ENCODE measurements around the gene BPTF.
"Not testable (repeated sequence)": the region's sequence is repeated elsewhere in the genome, so short reads cannot be mapped to it uniquely, and the experiment has no call there.

The BPTF gene

DNA sequence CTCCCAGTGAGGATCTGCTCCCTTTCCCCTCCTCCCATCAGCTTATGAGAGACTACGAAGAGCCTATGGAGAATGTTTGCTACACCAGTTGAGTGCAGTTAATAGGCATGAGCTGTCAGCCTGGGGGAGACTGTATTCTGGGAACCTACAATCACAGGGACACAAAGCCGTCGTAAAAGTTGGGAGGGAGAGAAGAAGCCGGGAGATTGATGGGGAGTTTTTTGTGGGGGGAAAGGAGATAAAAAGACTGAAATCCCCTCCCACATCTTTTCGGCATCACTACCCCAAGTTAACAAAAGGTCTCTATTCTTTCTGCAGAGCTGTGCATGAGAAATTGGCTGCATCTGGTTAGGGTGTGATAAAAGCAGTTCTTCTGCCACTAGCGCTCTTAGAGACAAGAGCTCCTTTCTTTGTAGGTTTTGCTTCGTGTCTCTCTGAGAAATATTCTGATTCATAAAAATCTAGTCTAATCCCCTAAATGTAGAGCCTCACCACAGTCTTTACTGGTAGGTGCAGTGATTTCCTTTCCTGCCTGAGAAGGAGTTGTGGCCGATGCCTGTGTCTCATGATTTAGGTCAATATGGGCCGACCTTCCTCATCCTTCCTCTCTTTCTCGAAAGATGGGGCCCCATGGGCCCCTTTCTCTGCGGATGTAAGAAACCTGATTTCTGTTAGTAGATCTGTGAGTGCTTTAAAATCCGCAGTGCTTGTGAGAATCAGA lies 77.4 kb downstream of the BPTF start:
- no peak for DNase-seq

DNA sequence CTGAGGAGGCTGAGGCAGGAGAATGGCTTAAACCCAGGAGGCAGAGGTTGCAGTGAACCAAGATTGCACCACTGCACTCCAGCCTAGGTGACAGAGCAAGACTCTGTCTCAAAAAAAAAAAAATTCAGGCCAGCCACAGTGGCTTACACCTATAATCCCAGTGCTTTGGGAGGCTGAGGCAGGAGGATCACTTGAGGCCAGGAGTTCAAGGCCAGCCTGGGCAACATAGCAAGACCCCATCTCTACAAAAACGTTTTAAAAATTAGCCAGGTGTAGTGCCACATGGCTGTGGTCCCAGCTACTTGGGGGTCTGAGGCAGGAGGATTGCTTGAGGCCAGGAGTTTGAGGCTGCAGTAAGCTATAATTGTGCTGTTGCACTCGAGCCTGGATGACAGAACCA lies 80.0 kb downstream of the BPTF start:
- DNase-seq: not testable (repeated sequence)

DNA sequence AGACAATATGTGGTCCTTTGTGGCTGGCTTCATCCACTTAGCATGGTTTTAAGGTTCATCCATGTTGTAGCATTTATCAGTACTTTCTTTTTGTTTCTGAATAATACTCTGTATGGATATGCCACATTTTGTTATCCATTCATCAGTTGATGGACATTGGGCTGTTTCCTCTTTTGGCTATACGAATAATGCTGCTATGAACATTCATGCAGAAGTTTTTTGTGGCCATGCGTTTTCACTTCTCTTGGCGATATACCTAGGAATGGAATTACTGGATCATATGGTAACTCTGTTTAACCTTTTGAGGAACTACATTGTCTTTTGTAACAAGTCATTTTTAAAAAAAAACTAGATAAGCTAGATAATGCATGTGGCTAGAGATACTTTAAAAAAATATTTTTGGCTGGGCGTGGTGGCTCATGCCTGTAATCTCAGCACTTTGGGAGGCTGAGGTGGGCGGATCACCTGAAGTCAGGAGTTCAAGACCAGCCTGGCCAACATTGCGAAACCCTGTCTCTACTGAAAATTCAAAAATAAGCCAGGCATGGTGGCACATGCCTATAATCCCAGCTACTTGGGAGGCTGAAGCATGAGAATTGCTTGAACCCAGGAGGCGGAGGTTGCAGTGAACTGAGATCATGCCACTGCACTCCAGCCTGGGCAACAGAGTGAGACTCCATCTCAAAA lies 85.0 kb downstream of the BPTF start:
- not testable (repeated sequence) for DNase-seq

DNA sequence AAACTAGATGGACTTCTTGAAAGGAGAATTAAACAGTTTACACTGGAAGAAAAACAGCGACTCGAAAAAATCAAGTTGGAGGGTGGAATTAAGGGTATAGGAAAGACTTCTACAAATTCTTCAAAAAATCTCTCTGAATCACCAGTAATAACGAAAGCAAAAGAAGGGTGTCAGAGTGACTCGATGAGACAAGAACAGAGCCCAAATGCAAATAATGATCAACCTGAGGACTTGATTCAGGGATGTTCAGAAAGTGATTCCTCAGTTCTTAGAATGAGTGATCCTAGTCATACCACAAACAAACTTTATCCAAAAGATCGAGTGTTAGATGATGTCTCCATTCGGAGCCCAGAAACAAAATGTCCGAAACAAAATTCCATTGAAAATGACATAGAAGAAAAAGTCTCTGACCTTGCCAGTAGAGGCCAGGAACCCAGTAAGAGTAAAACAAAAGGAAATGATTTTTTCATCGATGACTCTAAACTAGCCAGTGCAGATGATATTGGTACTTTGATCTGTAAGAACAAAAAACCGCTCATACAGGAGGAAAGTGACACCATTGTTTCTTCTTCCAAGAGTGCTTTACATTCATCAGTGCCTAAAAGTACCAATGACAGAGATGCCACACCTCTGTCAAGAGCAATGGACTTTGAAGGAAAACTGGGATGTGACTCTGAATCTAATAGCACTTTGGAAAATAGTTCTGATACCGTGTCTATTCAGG lies 85.9 kb downstream of the BPTF start:
- no peak for DNase-seq

DNA sequence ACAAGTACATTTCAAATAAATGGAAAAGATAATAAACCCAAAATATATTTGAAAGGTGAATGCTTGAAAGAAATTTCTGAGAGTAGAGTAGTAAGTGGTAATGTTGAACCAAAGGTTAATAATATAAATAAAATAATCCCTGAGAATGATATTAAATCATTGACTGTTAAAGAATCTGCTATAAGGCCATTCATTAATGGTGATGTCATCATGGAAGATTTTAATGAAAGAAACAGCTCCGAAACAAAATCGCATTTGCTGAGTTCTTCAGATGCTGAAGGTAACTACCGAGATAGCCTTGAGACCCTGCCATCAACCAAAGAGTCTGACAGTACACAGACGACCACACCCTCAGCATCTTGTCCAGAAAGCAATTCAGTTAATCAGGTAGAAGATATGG lies 86.8 kb downstream of the BPTF start:
- no peak for DNase-seq

DNA sequence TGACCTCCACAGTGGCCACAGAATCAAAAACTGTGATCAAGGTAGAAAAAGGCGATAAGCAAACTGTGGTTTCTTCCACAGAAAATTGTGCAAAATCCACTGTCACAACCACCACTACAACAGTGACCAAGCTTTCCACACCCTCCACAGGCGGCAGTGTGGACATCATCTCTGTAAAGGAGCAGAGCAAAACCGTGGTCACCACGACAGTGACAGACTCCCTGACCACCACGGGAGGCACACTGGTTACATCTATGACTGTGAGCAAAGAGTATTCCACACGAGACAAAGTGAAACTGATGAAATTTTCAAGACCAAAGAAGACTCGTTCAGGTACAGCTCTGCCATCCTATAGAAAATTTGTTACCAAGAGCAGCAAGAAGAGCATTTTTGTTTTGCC lies 87.4 kb downstream of the BPTF start:
- no peak for DNase-seq

DNA sequence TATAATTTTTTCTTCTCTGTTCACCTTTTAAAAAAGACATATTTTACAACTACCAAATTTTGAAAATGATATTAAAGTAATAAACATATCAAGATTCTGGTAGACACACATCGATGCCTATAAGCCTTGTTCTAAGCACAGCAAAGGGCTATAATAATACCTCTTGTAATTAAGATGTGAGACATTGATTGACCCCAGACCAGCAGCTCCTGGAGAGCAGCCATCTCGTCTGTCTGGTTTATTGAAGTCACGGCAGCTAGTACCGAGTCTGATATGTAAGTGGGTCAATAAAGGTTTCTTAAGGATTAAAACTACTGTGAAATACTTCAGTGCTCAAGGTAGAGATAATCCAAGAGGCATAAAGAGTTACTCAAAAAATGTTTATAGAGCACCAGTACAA lies 94.9 kb downstream of the BPTF start:
- DNase-seq: no peak

DNA sequence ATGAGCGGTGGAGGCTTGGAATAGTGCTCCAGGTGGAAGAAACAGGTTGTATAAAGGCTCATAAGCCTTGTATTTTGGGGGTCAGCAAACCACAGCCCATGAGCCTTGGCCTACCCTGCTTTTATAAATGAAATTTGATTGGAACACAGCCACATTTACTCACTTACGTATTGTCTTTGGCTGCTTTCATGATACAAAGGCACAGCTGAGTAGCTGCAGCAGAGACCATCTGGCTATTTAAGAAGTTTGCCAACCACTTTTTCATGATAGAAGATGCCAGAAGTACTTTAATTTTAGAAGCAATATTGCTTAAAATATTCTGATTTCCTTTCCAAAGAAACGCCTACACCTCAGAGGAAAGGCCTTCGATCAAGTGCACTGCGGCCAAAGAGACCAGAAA lies 97.2 kb downstream of the BPTF start:
- DNase-seq: no peak

DNA sequence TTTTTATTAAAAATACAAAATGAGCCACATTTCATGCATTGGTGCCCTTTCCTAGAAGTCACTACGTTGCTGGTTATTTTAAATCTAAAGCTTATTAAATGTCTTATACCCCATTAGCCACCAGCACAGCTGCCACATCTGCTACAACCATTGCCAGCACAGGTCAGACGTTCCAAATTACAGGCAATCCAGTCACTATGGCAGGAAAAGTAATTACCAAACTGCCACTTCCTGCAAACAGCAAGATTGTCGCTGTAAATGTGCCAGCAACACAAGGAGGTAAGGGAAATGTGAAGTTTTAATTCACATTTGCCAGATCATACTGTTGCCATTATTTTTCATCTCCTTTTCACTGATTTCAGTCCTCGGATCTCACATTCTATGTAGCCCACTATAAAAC lies 103.5 kb downstream of the BPTF start:
- DNase-seq: not testable (repeated sequence)

DNA sequence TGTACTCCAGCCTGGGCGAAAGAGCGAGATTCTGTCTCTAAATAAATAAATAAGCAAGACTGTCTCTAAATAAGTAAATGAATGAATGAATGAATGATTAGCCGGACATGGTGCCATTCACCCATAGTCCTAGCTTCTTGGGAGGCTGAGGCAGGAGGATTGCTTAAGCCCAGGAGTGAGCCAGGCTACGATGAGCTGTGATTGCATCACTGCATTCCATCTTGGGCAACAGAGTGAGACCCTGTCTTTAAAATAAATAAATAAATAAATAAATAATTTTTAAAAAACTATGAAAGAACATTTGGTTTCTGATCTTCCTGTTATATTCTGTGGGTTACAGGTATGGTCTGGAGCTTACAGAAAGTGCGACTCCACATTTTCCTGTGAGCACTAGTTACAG lies 105.9 kb downstream of the BPTF start:
- no peak for DNase-seq

DNA sequence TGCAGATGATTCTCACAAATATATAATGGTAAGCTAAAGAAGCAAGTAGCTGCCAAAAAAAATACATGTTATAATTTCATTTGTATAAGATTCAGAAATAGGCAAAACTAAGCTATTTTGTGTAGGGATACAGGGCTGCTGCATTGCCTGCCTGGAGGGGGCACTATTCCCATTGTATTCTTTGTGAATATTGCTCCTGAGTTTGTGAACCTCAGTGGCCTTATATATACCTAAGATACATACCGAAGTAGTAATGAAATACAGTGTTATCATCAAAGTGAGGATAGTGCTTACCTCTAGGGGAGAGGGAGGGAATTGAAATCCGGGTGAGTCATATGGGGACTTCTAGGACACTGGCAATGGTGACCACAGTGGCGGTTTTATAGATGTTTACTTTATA lies 117.5 kb downstream of the BPTF start:
- DNase-seq: no peak

DNA sequence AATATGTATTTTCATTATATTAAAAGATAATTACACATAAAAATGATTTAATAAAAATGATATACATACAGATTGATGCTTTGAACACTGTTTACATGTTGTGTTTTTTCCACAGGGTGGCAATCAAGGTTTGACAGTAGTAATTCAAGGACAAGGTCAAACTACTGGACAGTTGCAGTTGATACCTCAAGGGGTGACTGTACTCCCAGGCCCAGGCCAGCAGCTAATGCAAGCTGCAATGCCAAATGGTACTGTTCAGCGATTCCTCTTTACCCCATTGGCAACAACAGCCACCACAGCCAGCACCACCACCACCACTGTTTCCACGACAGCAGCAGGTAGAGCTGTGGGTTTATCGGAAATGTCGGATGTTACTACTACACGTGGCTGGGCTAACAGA lies 118.7 kb downstream of the BPTF start:
- no peak for DNase-seq

DNA sequence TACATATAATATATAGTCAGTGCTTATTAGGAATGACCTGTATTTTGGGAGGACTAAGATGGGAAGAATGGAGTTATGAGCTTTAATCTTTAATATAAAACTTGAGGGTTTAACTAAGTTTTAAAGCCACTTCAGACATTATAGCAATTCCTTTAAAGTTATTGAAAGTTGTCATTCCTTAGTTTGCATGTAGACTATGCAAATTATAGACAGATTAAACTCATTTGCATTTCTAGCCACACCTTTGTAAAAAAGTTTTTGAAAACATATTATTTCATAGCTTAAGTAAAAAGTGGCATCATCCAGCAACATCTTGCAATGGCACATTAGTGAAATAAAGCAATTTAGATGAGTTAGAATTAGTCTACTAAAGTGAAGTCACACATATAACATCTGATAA lies 121.2 kb downstream of the BPTF start:
- DNase-seq: no peak

DNA sequence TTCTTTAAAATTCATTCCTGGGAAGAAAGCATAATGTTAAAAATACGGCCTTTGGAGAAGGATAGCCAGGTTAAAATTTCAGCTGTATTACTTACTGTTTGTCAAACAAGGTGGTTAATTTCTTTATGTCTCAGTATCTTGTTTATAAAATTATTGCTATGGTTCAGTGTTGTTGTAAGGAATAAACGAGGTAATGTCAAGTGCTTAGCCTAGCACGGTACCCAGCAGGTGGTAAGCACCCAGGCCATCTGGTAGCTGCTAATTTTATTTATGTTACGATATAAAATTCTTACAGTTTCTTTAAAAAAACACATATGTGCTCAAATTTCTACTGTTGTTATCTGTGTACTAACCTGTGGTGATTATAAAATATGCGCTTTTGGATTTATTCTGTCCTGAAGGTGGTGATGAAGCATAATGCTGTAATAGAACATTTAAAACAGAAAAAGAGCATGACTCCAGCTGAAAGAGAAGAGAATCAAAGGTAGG lies 122.1 kb downstream of the BPTF start:
- DNase-seq: no peak

DNA sequence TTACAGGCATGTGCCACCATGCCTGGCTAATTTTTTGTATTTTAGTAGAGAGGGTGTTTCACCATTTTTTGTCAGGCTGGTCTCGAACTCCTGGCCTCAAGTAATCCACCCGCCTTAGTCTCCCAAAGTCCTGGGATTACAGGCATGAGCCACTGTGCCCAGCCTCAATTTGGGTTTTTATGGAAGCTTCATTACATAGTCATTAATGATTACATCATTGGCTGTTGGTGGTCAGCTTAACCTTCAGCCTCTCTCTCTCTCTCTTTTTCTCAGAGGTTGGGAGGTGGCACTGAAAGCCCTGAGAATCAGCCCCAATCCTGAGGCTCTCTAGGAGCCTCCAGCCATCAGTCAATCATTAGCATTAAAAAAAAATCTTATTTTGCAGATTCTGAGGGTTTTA lies 125.6 kb downstream of the BPTF start:
- no peak for DNase-seq

DNA sequence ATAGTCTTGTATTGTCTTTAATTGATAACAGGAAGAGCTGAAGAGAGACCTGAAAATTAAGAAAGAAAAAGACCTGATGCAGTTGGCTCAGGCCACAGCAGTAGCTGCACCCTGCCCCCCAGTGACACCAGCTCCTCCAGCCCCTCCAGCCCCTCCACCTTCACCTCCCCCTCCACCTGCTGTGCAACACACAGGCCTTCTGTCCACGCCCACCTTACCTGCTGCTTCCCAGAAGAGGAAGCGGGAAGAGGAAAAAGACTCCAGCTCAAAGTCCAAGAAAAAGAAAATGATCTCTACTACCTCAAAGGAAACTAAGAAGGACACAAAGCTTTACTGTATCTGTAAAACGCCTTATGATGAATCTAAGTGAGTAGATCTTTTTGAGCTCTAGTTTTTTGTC lies 134.2 kb downstream of the BPTF start:
- DNase-seq: no peak

DNA sequence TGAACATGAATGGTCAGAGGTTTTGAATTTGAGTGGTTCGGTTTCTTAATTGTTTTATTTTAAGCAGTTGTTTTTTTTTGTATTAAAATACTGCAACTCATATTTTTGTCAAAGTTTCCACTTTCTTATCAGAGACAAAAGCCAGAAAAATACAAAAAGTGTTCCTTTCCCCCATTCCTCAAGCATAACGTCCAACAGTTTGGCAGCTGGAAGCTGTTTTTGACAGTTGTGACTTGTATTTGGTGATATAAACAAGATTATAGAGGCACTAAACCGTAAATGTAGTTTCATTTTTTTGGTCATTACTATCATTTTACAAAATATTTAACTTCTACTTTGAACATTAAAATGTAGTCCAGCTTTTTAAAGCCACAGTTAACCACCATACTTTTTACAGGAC lies 135.0 kb downstream of the BPTF start:
- not testable (repeated sequence) for DNase-seq

DNA sequence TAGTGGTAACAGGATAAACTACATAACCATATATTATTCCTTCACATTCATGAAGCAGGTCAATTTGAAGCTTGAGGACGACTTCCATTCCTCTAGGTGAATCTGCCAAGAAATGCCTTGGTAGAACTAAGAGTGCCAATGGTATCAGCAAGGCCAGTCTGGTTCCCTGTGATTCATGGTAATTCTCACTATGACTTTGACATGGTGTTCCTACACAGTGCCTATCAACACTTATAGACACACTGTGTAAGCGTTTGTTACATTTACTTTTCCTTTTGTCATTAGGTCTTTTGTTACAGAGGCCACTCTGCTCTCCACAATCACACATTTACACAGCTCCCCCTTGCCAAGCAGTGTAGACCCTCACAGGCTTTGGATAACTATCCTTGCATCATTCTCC lies 136.9 kb downstream of the BPTF start:
- DNase-seq: not testable (repeated sequence)

DNA sequence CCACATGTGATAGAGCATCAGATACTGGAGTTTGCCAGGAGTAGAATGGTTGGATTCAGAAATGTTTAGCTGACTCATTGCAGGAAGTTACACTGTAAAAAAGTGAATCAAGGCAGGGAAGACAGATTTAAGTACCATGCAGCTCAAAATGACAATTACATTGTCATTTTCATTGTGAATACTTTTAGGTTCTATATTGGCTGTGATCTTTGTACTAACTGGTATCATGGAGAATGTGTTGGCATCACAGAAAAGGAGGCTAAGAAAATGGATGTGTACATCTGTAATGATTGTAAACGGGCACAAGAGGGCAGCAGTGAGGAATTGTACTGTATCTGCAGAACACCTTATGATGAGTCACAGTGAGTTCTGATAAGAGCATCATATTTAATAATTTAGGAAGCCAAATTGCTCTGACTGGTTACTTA lies 137.9 kb downstream of the BPTF start:
- not testable (repeated sequence) for DNase-seq

DNA sequence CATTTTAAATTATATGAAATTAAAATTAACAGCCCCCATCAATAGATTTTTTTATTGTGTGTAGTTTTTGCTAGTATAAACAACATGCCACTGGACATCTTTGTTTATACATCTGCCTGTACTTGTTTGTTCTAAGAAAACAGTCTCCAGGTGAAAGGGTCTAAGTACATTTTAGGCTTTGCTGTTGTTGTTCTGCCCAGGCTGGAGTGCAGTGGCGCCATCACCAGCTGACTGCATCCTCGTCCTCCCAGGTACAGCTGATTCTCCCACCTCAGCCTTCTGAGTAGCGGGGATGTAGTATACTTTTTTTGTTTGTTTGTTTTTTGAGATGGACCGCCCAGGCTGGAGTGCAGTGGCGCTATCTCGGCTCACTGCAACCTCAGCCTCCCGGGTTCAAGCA lies 145.5 kb downstream of the BPTF start:
- DNase-seq: no peak

DNA sequence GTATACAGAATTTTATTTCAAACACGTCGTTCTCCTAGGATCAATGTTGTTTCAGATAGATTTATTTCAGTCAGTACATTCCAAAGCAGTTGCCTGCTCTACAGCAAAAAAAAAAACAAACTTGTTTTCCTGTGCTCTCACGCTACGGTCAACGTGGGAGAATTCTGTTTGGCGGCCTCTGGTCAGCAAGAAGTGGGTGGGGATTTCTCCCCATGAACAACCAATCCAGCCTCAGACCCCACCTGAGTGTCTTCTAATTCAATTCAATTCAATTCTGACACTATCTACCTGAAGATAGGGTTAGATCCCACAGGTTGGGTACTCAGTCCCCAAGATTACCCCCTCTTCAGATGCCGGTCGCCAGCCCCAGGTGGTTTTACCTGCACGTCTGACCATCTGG lies 148.9 kb downstream of the BPTF start:
- DNase-seq: no peak

DNA sequence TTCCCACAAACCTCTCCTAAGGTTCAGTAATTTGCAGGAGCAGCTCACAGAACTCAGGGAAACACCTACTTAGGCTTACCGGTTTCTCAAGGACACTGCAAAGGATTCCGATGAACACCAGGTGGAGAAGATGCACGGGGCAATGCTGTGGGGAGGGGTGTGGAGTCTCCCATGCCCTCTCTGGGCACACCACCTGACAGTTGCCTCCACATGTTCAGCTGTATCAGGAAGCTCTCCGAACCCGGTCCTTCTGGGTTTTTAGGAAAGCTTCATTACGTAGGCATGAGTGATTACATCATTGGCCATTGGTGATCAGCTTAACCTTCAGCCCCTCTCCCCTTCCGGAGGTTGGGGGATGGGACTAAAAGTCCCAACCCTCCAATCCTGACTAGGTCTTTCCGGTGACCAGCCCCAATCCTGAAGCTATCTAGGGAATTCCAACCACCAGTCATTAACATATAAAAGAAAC lies 149.3 kb downstream of the BPTF start:
- no peak for DNase-seq

DNA sequence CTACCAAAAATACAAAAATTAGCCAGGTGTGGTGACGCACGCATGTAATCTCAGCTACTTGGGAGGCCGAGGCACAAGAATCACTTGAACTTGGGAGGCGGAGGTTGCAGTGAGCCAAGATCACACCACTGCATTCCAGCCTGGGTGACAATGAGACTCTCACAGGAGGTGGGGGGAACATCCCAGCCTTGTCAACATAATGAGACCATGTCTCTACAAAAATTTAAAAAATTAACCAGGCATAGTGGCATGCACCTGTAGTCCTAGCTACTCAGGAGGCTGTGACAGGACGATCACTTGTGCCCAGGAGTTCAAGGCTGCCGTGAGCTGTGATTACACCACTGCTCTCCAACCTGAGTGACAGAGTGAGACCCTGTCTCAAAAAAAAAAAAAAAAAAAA lies 151.0 kb downstream of the BPTF start:
- DNase-seq: not testable (repeated sequence)

DNA sequence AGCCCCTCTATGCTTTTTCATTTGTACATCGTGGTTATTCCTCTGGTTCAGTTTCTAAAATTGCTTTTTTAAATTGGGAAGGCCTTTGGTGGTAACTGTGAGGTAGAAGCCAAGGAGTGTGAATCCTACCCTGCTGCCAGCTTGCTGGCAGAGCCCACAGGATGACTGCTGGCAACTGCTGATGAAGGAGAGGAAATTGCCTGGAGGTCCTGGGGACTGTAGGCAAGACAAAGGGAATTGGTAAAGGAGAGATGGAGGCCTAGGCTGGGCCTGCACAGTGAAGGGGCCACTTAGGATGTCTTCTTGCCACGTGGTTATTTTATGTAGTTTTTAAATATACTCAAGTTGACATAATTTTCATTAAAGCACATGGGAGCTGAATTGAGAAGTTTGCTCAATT lies 155.2 kb downstream of the BPTF start:
- no peak for DNase-seq

All from 8988T (cell line).